Upper lobe of left lung (tissue), 6 donors: ENCODE results near the gene ZC3H15. TPM values are rescaled to one million over a fixed set of nuclear protein-coding genes. Genes with fewer than 3 reads are reported as not detected.

Source experiments
- ATAC-seq, 2 donors: fragments of 200-7000 bp; cut with Tn5 transposase; one replicate each; pipeline ENCODE4 v1.9.1; 2022; ENCODE audit warnings: mild to moderate bottlenecking in 2 of 2, moderate library complexity in 2 of 2; ENCODE audit not compliant: low FRiP score in 2 of 2
- DNase-seq, 2 donors: peaks; one replicate each; pipeline ENCODE4 v3.0.0-alpha.2; 2019 to 2020
- H3K27ac ChIP-seq, 4 donors: fragments of 200-600 bp; sonication (generic); one replicate each; pipeline ENCODE4 v1.5.1; 2016 to 2019
- H3K27me3 ChIP-seq, 4 donors: fragments of 200-600 bp; sonication (generic); one replicate each; pipeline ENCODE4 v1.5.1; 2017 to 2019
- H3K36me3 ChIP-seq, 4 donors: fragments of 200-600 bp; sonication (generic); one replicate each; pipeline ENCODE4 v1.5.1; 2016 to 2019
- H3K4me1 ChIP-seq, 4 donors: fragments of 200-600 bp; sonication (generic); one replicate each; pipeline ENCODE4 v1.5.1; 2018 to 2019
- H3K4me3 ChIP-seq, 4 donors: fragments of 200-600 bp; sonication (generic); one replicate each; pipeline ENCODE4 v1.5.1; 2017 to 2019; ENCODE audit warnings: mild to moderate bottlenecking in 2 of 4, moderate library complexity in 1 of 4
- H3K9me3 ChIP-seq, 4 donors: fragments of 200-600 bp; sonication (generic); one replicate each; pipeline ENCODE4 v1.5.1; 2018 to 2019
- CTCF ChIP-seq, 6 experiments: fragments of 450-650 bp in 4 of 6; fragments of 200-600 bp in 2 of 6; sonication (generic) in 2 of 6; IDR thresholded peaks; one replicate each; pipeline ENCODE4 v1.5.1; 2016 to 2019; ENCODE audit warnings: antibody characterized with exemption in 6 of 6
- EP300 ChIP-seq, 4 donors: sonication (generic); formaldehyde crosslinking; IDR thresholded peaks; one replicate each; pipeline ENCODE4 v1.5.1; 2017; ENCODE audit warnings: antibody characterized with exemption in 4 of 4, control low read depth in 2 of 4
- POLR2A ChIP-seq, 4 donors: fragments of 450-650 bp; IDR thresholded peaks; one replicate each; pipeline ENCODE4 v1.5.1; 2016 to 2017; ENCODE audit warnings: antibody characterized with exemption in 4 of 4, mild to moderate bottlenecking in 2 of 4
- POLR2AphosphoS5 ChIP-seq, 2 donors: sonication (generic); formaldehyde crosslinking; IDR thresholded peaks; one replicate each; pipeline ENCODE4 v1.5.1; 2017; ENCODE audit warnings: antibody characterized with exemption in 2 of 2
- WGBS, 2 donors: methylation state at CpG; one replicate each; pipeline ENCODE4 v1.1.5; 2017 to 2018; 5-methylcytosine and 5-hydroxymethylcytosine counted together
- total RNA-seq, 6 donors: library from RNA; depleted of rRNA in 4 of 6; stranded (reverse); fragments of >200 nt in 4 of 6; gene quantifications; one replicate each; pipeline versions ENCODE4 v1.1.0 to v1.2.1, GENCODE V29; 2016 to 2021
- donor health status: DM: no; HTN: no; CAD: no; lungs with moderate emphysema.
- donor health status: DM: no; HTN: yes; CAD: no; lungs with severe emphysema.

The ZC3H15 gene
- total RNA-seq, 6 donors from 2014 or later, result 30.2 to 79.6 (median 45.1) TPM

DNA sequence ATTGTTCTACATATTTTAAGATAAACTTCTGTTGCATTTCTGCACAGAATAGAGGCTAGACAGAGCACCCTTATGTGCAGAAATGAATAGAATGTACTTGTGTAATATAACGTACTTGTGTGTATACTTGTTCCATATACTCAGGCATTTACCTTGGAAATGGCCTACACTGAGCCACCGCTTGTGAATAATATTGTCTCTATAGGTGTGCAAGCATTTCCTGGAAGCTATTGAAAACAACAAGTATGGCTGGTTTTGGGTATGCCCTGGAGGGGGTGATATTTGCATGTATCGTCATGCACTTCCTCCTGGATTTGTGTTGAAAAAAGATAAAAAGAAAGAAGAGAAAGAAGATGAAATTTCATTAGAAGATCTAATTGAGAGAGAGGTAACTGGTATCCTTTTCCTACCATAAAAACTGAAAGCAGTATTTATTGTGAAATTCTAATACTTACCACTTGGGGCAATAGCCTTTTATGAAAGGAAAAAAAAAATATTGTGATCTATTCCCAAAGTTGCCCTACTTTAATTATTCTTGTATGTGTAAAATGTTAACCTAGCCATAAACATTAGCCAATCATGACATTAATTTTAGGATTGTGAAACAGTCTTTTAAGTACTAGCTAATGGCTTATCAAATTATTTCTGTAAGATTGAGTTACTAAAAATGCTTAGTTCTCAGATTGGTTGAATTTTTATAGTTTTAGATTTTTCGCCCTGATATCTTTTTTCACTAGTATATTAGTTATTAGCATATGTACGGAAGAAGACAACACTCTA lies 18.0 kb downstream of the ZC3H15 start:
- TF ChIP-seq POLR2A (IDR thresholded peaks at IDR 0.05), result no peak
- TF ChIP-seq CTCF (IDR thresholded peaks at IDR 0.05), result peak; percentile 34 to 60 (median 54)
- no peak for TF ChIP-seq POLR2AphosphoS5 (IDR thresholded peaks at IDR 0.05)
- TF ChIP-seq EP300 (IDR thresholded peaks at IDR 0.05), result no peak
- 60 to 75% methylated on average over 5 of the region's 5 CpGs for WGBS, 2 donors
- H3K27ac ChIP-seq, result no peak overlapping the region
- no peak overlapping the region for H3K4me3 ChIP-seq
- peak; percentile 37 to 58 for ATAC-seq
- DNase-seq, result no peak
- H3K9me3 ChIP-seq, result no peaks in the 10 kb centered on the region
- peaks cover 16 to 83% (median 41%) of the 10 kb centered on the region in 4 donors for H3K36me3 ChIP-seq
- H3K4me1 ChIP-seq, result peaks cover 0 to 4% (median 0%) of the 10 kb centered on the region in 4 donors
- no peaks in the 10 kb centered on the region for H3K27me3 ChIP-seq

- WGBS, 2 donors, result 90 to 91% methylated on average over 3 of the region's 3 CpGs
Measured at GRCh38 chr2:186508263-186508662, 22.2 kb downstream of the ZC3H15 start.

GRCh38 chr2:186515376-186515775 lies 29.3 kb downstream of the ZC3H15 start:
- Histone ChIP-seq H3K27ac (no peak overlapping the region), H3K27me3 (no peaks in the 10 kb centered on the region), H3K9me3 (no peaks in the 10 kb centered on the region), H3K4me3 (no peak overlapping the region), H3K4me1 (peaks cover 0 to 3% (median 0%) of the 10 kb centered on the region in 4 donors), H3K36me3 (peaks cover 0 to 35% (median 0%) of the 10 kb centered on the region in 4 donors)
- no peak for TF ChIP-seq POLR2AphosphoS5 (IDR thresholded peaks at IDR 0.05)
- no peak for TF ChIP-seq POLR2A (IDR thresholded peaks at IDR 0.05)
- no peak for TF ChIP-seq EP300 (IDR thresholded peaks at IDR 0.05)
- TF ChIP-seq CTCF (IDR thresholded peaks at IDR 0.05), result no peak
- ATAC-seq (no peak), DNase-seq (no peak)
- 75 to 82% methylated on average over 3 of the region's 3 CpGs for WGBS, 2 donors

More at GRCh38 chr2:186508263-186508662, 22.2 kb downstream of the ZC3H15 start:
- Histone ChIP-seq H3K4me1 (peaks cover 0 to 4% (median 0%) of the 10 kb centered on the region in 4 donors), H3K36me3 (peaks cover 19 to 88% (median 30%) of the 10 kb centered on the region in 4 donors), H3K27me3 (no peaks in the 10 kb centered on the region), H3K9me3 (no peaks in the 10 kb centered on the region), H3K27ac (no peak overlapping the region), H3K4me3 (no peak overlapping the region)
- DNase-seq (no peak), ATAC-seq (no peak)
- no peak for TF ChIP-seq CTCF (IDR thresholded peaks at IDR 0.05)
- TF ChIP-seq EP300 (IDR thresholded peaks at IDR 0.05), result no peak
- no peak for TF ChIP-seq POLR2A (IDR thresholded peaks at IDR 0.05)
- TF ChIP-seq POLR2AphosphoS5 (IDR thresholded peaks at IDR 0.05), result no peak

- Histone ChIP-seq H3K4me3 (no peak overlapping the region), H3K4me1 (peaks cover 0 to 3% (median 0%) of the 10 kb centered on the region in 4 donors), H3K27ac (no peak overlapping the region), H3K27me3 (no peaks in the 10 kb centered on the region), H3K9me3 (no peaks in the 10 kb centered on the region), H3K36me3 (peaks cover 0 to 31% (median 4%) of the 10 kb centered on the region in 4 donors)
- DNase-seq, result no peak
- 91 to 97% methylated on average over 1 of the region's 1 CpG for WGBS, 2 donors
- TF ChIP-seq POLR2AphosphoS5 (IDR thresholded peaks at IDR 0.05) (no peak), CTCF (IDR thresholded peaks at IDR 0.05) (no peak), EP300 (IDR thresholded peaks at IDR 0.05) (no peak), POLR2A (IDR thresholded peaks at IDR 0.05) (no peak)
- no peak for ATAC-seq
Measured at GRCh38 chr2:186516396-186516795, 30.3 kb downstream of the ZC3H15 start.
